NCI-H446 (cell line): Measurements from ENCODE around the gene GRM1.

Source experiments
- DNase-seq, 2 experiments: peaks; one replicate each; lab custom pipeline; 2025; lab: John Stamatoyannopoulos, UW

The GRM1 gene

DNA sequence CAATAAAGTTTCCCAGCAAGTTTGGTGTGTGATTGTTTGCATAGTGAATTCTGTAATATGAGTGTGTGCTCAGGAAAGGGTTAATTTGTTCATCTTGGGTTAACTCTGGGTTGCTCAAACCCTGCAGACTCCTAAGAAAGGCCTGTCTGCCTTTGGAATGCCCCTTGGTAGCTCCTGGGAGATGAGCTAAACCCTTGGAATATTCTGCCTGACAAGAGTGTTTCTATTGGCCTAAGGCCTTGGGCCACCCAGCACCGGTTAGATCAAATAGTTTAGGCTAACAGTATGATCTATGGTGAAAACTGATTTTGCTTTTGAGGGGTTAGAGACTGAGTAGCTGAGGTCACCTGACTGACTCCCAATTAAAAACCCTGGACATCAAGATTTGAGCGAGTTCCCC is 248.3 kb downstream of the GRM1 start:
- DNase-seq: no peak

DNA sequence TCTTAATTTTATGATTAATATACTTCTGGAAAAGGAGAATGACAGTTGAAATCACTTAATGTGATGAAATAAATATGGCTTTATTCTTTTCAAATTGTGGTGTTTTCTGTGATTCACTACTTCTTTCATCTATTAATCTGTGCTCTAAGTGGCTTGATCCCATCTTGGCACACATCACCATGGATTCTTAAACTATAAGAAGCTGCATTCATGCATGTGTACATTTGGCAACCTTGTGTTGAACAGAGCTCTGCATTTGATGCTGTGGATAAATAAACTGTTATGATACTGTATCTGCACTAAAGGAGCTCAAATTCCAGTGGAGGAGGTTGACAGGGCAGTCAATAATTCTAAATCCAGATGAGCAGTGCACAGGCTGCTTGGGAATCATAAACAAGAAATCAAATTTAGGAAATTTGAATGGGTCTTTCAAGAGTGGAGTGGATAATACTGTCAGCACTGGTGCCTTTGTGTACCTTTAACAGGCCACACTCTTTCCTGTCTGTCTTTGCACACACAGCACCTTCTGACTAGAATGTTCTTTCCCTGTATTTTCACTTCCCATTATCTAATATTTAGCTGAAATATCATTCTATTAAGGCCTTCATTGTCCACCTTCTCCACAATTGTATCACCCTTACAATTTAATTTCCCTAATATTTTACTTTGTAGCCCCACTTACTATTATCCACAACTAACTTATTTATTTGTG is 252.9 kb downstream of the GRM1 start:
- no peak for DNase-seq

DNA sequence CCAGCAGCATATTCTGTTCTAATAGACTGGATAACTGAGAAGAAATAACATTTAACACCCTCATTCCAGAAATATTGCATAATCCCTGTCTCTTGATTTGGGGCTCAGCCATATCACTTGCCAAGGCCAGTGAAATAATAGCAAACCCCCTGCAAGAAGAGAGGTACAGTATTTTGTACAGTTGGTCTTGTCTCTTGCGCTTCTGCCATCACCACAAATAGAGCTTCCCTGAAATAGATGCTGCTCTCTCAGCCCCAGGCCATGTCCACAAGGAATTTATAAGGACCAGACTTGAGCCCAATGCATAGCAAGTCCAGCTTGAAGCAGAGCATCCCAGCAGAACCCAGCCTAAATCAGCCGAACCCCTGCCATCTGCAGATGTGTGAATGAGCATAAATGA is 254.0 kb downstream of the GRM1 start:
- DNase-seq: no peak

DNA sequence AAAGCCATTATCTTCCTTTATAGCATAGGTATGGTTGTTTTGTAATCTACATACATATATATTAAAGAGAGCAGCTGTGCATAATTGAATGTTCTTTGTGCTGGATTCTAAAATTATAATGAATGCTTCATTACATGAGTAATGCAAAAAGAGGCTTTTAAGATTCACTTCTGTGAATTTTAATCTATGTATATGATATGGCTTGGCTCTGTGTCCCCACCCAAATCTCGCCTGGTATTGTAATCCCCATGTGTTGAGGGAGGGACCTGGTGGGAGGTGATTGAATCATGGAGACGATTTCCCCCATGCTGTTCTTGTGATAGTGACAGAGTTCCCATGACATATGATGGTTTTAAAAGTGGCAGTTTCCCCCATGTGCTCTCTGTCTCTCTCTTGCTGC is 255.4 kb downstream of the GRM1 start:
- DNase-seq: no peak

DNA sequence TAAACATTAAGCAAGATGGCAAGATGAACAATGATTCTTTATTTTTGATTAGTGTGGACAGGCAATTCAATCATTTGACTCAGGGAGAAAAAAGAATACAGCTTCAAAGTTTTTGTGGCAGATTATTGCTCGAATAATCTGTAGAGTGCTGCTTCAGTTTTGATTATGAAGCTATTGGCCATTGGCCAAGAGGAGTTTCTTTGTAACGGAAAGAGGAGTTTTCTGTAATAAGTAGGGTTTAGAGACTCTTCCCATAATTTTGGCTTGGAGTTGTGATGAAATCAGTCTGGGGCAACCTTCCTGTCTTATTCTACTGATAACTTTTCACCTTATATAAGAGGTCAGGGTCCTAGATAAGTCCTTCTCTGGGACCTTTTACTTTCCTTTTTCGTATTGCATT is 258.1 kb downstream of the GRM1 start:
- no peak for DNase-seq

DNA sequence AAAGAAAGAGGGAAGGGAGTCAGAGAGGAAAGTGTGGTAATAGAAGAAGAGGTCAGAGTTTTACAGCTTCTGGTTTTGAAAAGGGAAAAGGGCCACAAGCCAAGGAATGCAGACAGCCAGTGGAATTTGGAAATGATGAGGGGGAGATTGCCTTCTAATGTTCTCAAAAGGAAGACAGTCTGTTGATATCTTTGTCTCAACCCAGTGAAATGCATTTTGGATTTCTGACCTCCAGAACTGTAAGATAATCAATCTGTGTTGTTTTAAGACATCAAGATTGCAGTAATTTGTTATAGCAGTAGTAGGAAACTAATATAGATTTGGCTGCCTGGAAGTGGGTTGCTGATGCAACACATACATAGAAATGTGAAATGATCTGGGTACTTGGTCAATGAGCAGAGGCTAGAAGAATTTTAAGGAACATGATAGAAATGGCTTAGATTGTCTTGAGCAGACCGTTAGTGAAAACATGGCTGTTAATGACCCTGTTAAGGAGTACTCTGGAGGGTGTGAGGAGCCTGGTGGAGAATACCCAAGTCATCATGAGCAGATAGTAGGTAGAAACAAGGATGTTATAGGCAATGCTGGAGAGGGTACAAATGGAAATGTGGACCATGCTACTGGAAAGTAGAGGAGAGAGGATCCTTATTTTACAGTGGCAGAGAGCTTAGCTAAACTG is 259.0 kb downstream of the GRM1 start:
- no peak for DNase-seq

DNA sequence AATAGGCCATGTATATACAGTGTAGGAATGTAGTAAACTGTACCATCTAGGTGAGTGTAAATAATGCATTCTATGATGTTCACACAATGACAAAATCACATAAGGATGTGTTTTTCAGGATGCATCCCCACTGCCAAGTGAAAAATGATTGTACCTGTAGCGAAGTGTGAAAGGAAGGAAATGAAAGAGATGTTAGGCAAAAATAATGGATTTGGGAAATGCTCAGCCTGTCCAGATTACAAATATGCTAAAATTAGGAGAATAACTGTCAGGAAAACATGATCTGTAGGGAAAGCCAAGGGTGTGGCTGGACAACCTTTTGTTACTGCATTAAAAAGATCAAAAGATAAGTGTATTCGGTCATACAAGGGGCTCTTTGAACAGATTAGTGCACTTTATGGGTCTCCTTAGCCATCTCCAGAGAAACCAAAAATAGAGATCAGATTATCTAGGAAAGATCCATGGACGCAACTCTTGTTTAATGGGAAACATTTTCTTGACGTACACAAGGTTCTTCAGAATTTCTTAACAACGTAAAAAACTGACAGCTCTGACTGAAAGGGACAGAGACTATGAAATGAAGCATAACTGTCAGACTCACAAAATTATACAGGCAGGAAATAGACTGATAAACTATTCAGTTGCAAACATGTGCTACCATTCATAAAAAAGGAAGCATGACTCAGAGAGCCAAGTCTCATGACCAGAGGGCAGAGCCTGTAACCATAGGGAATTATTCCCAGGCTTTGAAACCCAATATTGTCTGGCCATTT is 261.1 kb downstream of the GRM1 start:
- DNase-seq: no peak

DNA sequence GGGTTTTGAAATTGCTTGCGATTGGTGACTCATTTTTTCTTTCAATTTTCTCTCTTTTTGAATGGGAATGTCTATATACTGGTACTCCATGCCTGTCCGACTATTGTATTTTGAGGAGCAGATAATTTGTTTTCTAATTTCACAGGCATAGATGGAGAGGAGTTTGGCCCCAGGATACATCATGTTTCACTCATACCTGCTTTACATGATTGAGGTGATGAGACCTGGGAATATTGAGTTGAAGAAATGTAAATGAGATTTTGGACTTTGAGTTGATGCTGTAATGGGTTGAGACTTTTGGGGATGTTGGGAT is 261.7 kb downstream of the GRM1 start:
- no peak for DNase-seq

DNA sequence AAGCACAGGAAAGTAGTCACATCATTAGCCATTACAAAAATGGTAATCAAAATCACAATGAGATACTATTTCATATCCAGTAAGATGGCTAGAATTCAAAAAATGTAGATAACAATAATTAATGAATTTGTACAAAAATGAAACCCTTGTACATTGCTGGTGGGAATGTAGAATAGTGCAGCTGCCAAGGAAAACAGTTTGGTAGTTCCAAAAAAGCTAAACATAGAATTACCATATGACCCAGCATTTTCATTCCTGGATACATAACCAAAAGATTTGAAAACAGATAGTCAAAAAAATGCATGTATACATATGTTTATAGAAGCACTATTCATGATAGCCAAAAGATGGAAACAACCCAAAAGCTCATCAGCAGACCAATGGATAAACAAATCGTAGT is 263.6 kb downstream of the GRM1 start:
- DNase-seq: no peak

DNA sequence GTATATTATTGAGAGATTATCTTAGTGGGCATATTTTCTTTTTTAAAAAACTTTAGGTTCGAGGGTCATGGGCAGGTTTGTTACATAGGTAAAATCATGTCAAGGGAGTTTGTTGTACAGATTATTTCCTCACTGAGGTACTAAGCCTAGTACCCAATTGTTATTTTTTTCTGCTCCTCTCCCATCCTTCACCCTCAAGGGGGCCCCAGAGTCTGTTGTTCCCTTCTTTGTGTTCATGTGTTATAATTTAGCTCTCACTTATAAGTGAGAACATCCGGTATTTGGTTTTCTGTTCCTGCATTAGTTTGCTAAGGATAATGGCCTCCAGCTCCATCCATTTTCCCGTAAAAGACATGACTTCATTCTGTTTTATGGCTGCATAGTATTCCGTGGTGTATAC is 266.8 kb downstream of the GRM1 start:
- no peak for DNase-seq

DNA sequence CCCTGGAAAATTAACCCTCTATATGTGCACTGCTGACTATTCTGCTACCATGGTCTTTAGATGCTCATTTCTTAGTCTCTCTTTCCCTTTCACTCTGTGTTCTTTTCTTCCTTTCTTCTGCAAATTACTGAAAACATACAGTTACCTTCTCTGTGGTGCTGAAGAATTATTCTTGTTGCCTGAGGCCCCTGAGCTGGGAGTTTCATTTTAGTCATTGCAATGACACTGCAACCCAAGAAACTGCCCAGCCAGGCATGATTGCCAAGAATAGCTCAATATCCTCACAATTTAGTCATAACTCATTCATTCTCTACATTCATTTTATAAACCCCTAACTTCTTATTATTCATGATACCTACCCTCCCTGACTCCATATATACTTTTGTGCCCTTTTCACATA is 269.0 kb downstream of the GRM1 start:
- no peak for DNase-seq

DNA sequence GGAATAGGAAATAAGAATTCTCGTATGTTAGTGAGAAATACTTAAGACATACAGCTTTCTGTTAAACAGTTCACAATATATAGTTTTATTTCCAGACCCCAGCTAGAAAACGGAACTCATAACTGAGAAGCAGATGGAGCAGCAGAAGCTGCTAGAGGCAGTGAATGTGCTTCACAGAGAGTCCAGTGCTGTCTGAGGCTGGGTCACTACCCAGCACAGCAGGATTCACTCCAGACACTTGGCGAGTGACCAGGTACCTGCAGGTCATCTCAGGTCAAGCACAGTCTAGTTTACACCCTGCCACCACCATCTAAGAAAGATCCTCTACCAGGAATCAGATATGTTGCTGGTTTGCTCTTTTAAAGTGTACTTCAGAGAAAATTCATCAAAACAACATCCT is 271.7 kb downstream of the GRM1 start:
- DNase-seq: no peak

DNA sequence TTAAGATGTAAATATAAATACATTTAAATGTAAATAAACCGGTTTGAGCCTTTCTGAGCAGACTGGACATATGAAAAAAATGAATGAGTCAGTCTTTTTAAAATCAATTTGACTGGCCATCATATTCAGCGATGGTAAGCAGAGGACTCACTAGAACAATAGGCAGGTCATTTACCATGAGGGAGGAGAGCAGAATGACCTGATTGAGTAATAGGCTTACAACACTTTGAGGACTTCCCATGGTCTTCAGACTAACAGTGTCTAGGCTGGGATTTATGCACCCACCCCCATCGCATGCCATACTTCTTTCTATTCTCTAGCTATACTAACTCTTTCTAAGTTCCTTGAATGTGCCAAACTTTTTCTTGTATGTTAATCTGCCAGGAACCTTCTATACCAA is 272.9 kb downstream of the GRM1 start:
- DNase-seq: no peak

DNA sequence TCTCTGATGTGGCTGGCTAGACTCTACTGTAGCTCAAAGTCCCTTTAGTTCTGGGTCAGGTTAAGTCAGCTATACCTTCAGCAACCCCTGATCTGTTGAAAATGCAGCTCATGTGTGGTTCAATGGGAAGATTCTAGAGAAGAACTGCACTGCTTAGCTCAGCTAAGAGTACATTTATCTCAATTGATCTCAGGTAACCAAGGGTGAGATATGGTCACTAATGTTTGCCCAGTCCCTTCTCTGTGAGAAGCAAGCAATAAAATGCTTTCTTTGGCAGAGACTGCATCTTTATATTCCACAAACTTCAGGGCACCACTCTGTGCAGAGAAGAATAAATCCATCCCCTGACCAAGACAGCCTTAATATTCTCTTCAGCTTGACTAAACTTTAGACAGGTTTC is 274.1 kb downstream of the GRM1 start:
- no peak for DNase-seq

DNA sequence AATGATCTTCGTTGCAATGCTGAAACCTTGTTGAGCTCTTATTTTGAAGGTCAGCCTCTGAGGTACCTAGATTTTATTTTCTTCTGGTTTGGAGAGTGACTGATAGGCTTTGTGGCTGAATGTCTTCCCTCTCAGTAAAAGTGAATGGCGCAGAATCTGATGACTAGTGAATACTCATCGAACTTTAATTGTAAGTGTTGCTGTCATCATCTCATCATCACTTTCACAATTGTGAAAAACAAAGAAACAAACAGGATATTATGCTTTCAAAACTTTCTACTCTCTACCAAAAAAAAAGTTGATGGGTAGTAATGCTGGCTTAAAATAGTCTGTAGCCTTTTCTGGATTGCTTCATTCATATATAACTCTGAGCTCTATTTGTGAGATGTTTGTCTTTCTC is 275.3 kb downstream of the GRM1 start:
- DNase-seq: no peak

DNA sequence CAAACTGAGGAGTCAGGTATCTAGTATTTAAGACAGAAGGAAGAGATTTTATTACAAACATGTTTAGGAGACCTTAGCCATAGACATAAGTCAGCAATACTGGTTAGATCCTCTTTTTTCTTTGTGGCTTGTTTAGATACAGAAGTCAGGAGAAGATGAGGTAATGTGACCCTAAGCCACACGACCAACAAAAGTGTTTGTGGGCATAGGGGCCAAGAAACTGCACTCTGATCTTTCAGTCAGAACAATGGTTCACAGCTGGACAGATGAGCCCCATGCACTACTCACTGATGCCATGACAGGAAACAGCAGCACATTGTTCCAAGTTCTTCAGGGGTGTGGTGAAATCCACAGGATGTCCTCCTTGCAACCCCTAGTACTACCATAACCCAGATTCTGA is 276.2 kb downstream of the GRM1 start:
- DNase-seq: no peak

DNA sequence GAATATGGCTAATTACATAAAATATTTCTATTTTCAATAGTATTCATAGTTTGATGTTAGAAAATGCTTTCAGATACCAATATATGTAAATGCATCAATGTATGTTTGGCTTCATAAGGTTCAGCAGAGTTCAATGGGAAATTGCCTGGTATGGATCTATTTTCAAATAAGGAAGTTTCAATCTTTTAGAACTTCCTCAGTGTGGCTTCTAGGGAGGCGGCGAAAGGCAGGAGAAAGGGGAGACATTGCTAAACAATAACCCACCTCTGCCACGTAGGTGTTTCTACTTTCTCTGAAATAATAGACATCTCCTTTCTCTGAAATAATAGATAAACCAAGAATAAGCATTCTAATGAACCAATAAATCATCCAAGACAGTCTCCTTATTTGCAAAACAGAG is 277.1 kb downstream of the GRM1 start:
- no peak for DNase-seq

DNA sequence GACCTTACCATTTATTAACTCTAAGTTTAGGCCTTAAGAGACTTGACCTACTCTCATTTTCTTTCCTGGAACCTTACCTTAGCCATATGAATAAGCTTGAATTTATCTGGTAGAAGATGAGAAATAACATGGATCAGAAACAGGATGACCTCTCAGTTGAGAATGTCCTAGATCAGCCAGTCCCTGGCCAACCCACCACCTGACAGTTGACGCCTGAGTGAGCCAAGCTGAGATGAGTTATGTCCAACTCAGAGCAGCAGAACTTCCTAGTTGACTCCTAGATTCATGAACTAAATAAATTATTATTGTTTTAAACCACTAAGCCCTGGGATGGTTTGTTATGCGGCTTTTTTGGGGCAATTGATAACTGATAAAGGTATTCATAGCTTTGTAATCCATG is 281.8 kb downstream of the GRM1 start:
- no peak for DNase-seq

DNA sequence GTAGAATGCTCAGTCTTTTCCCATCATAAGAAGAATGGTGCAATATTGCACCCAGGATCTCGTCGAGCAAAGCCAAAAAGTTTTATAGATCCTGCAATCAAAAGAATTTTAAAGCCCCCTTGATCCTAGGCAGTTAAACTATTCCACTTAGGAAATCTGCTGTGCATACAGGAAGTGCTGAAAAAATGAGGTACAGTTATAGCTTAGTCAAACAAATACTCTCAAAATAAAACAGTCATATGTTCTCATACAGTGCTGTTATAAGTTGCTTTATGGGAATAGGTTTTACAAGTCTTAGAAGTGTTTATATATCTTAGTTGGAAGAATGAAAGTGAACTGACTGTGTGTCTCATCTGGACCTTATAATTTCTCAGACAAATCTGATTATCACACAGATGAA is 282.2 kb downstream of the GRM1 start:
- no peak for DNase-seq

DNA sequence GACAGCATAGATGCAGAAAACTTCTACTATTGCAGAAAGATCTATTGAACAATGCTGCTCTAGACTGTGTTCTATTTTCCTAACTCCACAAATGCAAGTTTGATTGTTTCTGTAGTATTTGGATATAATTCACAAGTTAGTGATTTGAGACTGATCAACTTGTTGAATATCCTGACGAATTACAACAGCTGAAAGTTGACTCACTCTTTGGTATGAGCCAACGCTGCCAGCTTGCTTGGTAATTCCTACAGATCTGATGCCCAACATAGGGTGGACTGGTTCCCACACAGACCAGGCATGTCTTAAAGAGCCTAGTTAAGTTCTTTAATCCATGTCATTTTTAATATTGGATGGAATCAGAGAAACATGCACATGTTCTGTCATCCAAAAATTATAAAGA is 283.7 kb downstream of the GRM1 start:
- no peak for DNase-seq

DNA sequence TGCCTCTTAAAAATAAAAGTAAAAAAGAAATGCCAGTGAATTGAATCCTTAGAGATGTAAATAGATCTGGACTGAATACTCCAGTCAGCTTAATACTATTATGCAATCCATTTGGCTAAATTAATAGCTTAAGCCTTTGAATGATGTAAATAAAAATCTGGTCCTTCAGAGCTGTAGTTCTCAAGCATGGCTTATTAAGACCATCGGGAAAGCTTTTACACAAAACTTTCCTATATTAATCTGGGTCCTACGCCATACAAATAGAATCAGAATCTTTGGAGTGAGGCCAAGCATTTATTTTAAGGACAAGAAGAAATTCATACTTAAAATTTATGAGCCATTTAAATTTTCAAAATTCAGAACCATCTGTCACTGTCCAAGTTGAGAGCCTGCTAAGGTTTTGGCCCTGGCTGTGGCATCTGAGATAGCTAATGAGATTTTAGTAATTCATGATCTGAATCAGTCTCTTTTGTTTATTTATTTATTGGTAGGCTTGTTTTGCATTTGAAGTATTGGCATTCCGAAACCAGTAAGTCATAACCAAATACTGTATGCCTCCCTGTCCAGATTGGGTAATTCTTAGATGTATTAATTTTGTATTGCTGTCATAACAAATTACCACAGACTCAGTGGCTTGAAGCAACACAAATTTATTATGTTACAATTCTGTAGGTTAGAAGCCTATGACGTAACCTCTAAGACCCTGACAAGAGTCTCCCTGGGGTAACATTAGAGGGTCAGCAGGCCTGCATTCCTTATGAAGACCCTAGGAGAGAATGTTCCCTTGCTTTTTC is 286.7 kb downstream of the GRM1 start:
- DNase-seq: no peak

DNA sequence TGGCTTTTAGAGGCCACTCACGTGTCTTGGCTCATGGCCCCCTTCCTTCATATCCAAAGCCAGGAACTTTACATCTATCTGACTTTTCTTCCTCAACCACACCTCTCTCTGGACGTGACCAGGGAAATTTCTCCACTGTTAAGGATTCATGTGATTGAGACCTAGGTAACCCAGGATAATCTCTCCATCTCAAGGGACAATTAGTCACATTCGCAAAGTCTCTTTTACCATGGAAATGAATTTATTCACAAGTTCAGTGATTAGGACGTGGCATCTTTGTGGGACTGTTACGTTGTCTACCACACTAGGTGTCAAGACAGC is 287.3 kb downstream of the GRM1 start:
- no peak for DNase-seq

DNA sequence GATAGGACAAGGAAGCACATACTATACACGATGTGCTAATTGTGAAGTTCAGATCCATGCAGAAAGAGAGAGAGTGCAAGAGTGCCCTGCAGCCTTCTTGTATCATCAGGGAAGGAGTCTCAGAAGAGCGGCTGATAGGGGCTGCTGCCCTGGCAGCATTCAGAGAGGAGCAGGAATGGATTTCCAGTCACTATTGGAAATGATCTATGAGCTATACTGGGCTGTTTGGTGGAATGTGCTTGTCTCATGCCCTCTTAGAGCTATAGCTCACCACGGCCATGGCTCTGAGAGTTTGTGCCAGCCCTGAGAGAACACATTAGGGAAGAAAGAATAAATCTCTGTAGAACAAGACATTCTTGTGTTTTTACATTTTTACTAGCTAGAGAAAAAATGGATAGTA is 302.2 kb downstream of the GRM1 start:
- no peak for DNase-seq
